Left colon (tissue), 2 donors: ENCODE results near the gene RNASE7. TPM values are rescaled to one million over a fixed set of nuclear protein-coding genes. Genes with fewer than 3 reads are reported as not detected.
"Not testable (repeated sequence)": the region's sequence is repeated elsewhere in the genome, so short reads cannot be mapped to it uniquely, and the experiment has no call there.

Experiments
- ATAC-seq: fragments of 200-7000 bp; cut with Tn5 transposase; one replicate; pipeline ENCODE4 v1.9.1; 2020; ENCODE audit warnings: mild to moderate bottlenecking, moderate library complexity
- DNase-seq, 2 donors: peaks; one replicate each; pipeline ENCODE4 v3.0.0-alpha.2; 2020
- intact Hi-C, 2 donors: fragments of 100-400 bp; cut with DNase I in 1 of 2; cut with micrococcal nuclease in 1 of 2; formaldehyde crosslinking; loops; one replicate each; pipeline versions ENCODE4 v1.11.2 to v1.14.0; 2022; cut with DNase I, micrococcal nuclease
- total RNA-seq, 2 donors: library from RNA; stranded (reverse); fragmentation: NEBNext Ultra II Directional; extraction: Animal tissue kit (Norgen Biotek cat#: 25700); gene quantifications; one replicate each; pipeline ENCODE4 v1.2.1, GENCODE V29; 2021
- donor health status: DM: no; HTN: no; CAD: no.
- donor health status: DM: yes; HTN: yes; CAD: no.

The RNASE7 gene
- total RNA-seq, 2 donors from 2014 or later, result 0.31 TPM; not detected in 1

GRCh38 chr14:21038441-21039422, 3.4 kb upstream of the RNASE7 start:
- intact Hi-C loops, result no loop called here
- ATAC-seq, result peak; percentile 87
- DNase-seq, result peak; percentile 77 to 90

GRCh38 chr14:21039585-21040369, 2.4 kb upstream of the RNASE7 start:
- peak; percentile 52 for ATAC-seq
- intact Hi-C loops, result loop anchor here in 1 of 2 donors (5.0 kb wide), 1 partner anchor 182 kb away; no protein-coding TSS in a partner anchor
- DNase-seq, result peak; percentile 44 to 55

GRCh38 chr14:21040370-21040925, 1.7 kb upstream of the RNASE7 start:
- intact Hi-C loops, result loop anchor here in 1 of 2 donors (5.0 kb wide), 1 partner anchor 183 kb away; no protein-coding TSS in a partner anchor
- no peak for ATAC-seq
- DNase-seq, result no peak

- intact Hi-C loops, result loop anchor here in 1 of 2 donors (5.0 kb wide), 1 partner anchor 184 kb away; no protein-coding TSS in a partner anchor
- not testable (repeated sequence) for DNase-seq, ATAC-seq
Observed at GRCh38 chr14:21040941-21041340, 1.2 kb upstream of the RNASE7 start.

- intact Hi-C loops, result loop anchor here in 1 of 2 donors (5.0 kb wide), 1 partner anchor 186 kb away; no protein-coding TSS in a partner anchor
- no peak for DNase-seq
- no peak for ATAC-seq
Observed at GRCh38 chr14:21042918-21043317, 756 bp downstream of the RNASE7 start.

GRCh38 chr14:21043387-21043973, 1.3 kb downstream of the RNASE7 start:
- ATAC-seq, result no peak
- intact Hi-C loops, result loop anchor here in 1 of 2 donors (5.0 kb wide), 1 partner anchor 186 kb away; no protein-coding TSS in a partner anchor
- no peak for DNase-seq

GRCh38 chr14:21043974-21044618, 1.9 kb downstream of the RNASE7 start:
- intact Hi-C loops, result loop anchor here in 1 of 2 donors (5.0 kb wide), 1 partner anchor 187 kb away; no protein-coding TSS in a partner anchor
- peak; percentile 79 for ATAC-seq
- no peak for DNase-seq

- intact Hi-C loops, result no loop called here
- ATAC-seq, result no peak
Observed at GRCh38 chr14:21047378-21047781, 5.2 kb downstream of the RNASE7 start.

GRCh38 chr14:21048638-21049037, 6.5 kb downstream of the RNASE7 start:
- no peak for DNase-seq
- intact Hi-C loops, result no loop called here
- ATAC-seq, result no peak

More at GRCh38 chr14:21047378-21047781, 5.2 kb downstream of the RNASE7 start:
- no peak for DNase-seq

GRCh38 chr14:21049271-21049673, 7.1 kb downstream of the RNASE7 start:
- DNase-seq (no peak), ATAC-seq (no peak)
- intact Hi-C loops, result no loop called here

GRCh38 chr14:21050597-21050996, 8.4 kb downstream of the RNASE7 start:
- DNase-seq (no peak), ATAC-seq (no peak)
- intact Hi-C loops, result loop anchor here in 1 of 2 donors (5.0 kb wide), 1 partner anchor 38 kb away; no protein-coding TSS in a partner anchor

- intact Hi-C loops, result loop anchor here in 1 of 2 donors (5.0 kb wide), 1 partner anchor 41 kb away; no protein-coding TSS in a partner anchor
- DNase-seq (no peak), ATAC-seq (no peak)
Observed at GRCh38 chr14:21053184-21054122, 11.3 kb downstream of the RNASE7 start.

GRCh38 chr14:21054123-21054767, 12.1 kb downstream of the RNASE7 start:
- ATAC-seq (peak; percentile 68), DNase-seq (peak; percentile 49 to 70)
- intact Hi-C loops, result loop anchor here in 1 of 2 donors (5.0 kb wide), 1 partner anchor 42 kb away; no protein-coding TSS in a partner anchor

GRCh38 chr14:21054768-21055145, 12.6 kb downstream of the RNASE7 start:
- intact Hi-C loops, result loop anchor here in 1 of 2 donors (5.0 kb wide), 1 partner anchor 42 kb away; no protein-coding TSS in a partner anchor
- DNase-seq, result no peak
- no peak for ATAC-seq

GRCh38 chr14:21055432-21056117, 13.4 kb downstream of the RNASE7 start:
- intact Hi-C loops, result no loop called here

More at GRCh38 chr14:21055432-21056117, 13.4 kb downstream of the RNASE7 start:
- DNase-seq (peak; percentile 43 to 74), ATAC-seq (peak; percentile 73)
